Testis (tissue), 3 donors: ENCODE data around the gene SLC4A2. TPM values are rescaled to one million over a fixed set of nuclear protein-coding genes. Genes with fewer than 3 reads are reported as not detected.

Source experiments
- DNase-seq: peaks from one replicate; pipeline ENCODE4 v3.0.0-alpha.2; 2019
- H3K27ac ChIP-seq, 2 donors: fragments of 200-600 bp; sonication (generic); one replicate each; pipeline ENCODE4 v1.5.1; 2019
- H3K27me3 ChIP-seq: fragments of 200-600 bp; sonication (generic); one replicate; pipeline ENCODE4 v1.5.1; 2019
- H3K36me3 ChIP-seq: fragments of 200-600 bp; sonication (generic); one replicate; pipeline ENCODE4 v1.5.1; 2017; ENCODE audit warnings: low read depth; ENCODE audit errors: missing control alignments
- H3K4me1 ChIP-seq: fragments of 200-600 bp; sonication (generic); one replicate; pipeline ENCODE4 v1.5.1; 2019
- H3K4me3 ChIP-seq, 2 donors: fragments of 200-600 bp; sonication (generic); one replicate each; pipeline ENCODE4 v1.5.1; 2017 to 2019
- H3K9me3 ChIP-seq: fragments of 200-600 bp; sonication (generic); one replicate; pipeline ENCODE4 v1.5.1; 2017
- POLR2A ChIP-seq: fragments of 450-650 bp; IDR thresholded peaks from one replicate; pipeline ENCODE4 v1.6.1; 2017; ENCODE audit warnings: antibody characterized with exemption, mild to moderate bottlenecking, moderate library complexity
- WGBS, 2 donors: methylation state at CpG; one replicate each; pipeline ENCODE4 v1.1.5; 2018; 5-methylcytosine and 5-hydroxymethylcytosine counted together
- intact Hi-C: fragments of 100-400 bp; cut with DNase I; formaldehyde crosslinking; loops from one replicate; pipeline ENCODE4 v1.15.1; 2023; ENCODE audit warnings: low total_unique reads
- polyA plus RNA-seq: library from polyadenylated mRNA; stranded (reverse); fragments of 350-450 nt; fragmentation: Illumina TruSeq; extraction: RNeasy Lipid Tissue Mini Kit (QIAGEN cat#74804); gene quantifications from one replicate; pipeline ENCODE4 v1.2.3, GENCODE V29; 2014; ENCODE audit warnings: low read depth, low replicate concordance; ENCODE audit not compliant: insufficient read depth
- total RNA-seq, 2 donors: library from RNA; depleted of rRNA; stranded (reverse); fragments of >200 nt; gene quantifications; one replicate each; pipeline ENCODE4 v1.2.3, GENCODE V29; 2016
- TF ChIP-seq, protein P1 (sequence below), 3 experiments: fragments of 450-650 bp in 2 of 3; fragments of 200-600 bp in 1 of 3; sonication (generic) in 1 of 3; IDR thresholded peaks; one replicate each; pipeline ENCODE4 v1.5.1; 2016 to 2019; ENCODE audit warnings: antibody characterized with exemption in 3 of 3, mild to moderate bottlenecking in 2 of 3, moderate library complexity in 1 of 3

Gene SLC4A2
- total and polyA plus RNA-seq, 3 donors from 2014 or later, result 68.9 to 153 (median 147) TPM

DNA sequence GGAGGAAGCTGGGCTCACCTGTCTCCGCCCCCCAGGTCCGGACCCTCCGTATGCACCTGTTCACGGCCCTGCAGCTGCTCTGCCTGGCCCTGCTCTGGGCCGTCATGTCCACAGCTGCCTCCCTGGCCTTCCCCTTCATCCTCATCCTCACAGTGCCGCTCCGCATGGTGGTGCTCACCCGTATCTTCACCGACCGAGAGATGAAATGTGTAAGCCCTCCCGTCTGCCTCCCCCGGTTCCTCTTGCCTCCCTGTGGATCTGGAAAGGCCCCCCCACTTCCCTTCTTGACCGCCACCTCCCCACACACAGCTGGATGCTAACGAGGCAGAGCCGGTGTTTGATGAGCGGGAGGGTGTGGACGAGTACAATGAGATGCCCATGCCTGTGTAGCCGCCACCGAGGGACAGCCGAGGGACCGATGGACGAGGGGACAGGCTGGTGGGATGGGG, 16.6 kb downstream of the SLC4A2 start:
- Histone ChIP-seq H3K4me3 (no peak overlapping the region), H3K9me3 (no peaks in the 10 kb centered on the region), H3K4me1 (peaks cover 22% of the 10 kb centered on the region), H3K27me3 (no peaks in the 10 kb centered on the region), H3K36me3 (no peaks in the 10 kb centered on the region), H3K27ac (no peak overlapping the region)
- 82 to 90% methylated on average over 22 of the region's 22 CpGs for WGBS, 2 donors
- TF ChIP-seq, protein P1, sequence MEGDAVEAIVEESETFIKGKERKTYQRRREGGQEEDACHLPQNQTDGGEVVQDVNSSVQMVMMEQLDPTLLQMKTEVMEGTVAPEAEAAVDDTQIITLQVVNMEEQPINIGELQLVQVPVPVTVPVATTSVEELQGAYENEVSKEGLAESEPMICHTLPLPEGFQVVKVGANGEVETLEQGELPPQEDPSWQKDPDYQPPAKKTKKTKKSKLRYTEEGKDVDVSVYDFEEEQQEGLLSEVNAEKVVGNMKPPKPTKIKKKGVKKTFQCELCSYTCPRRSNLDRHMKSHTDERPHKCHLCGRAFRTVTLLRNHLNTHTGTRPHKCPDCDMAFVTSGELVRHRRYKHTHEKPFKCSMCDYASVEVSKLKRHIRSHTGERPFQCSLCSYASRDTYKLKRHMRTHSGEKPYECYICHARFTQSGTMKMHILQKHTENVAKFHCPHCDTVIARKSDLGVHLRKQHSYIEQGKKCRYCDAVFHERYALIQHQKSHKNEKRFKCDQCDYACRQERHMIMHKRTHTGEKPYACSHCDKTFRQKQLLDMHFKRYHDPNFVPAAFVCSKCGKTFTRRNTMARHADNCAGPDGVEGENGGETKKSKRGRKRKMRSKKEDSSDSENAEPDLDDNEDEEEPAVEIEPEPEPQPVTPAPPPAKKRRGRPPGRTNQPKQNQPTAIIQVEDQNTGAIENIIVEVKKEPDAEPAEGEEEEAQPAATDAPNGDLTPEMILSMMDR (IDR thresholded peaks at IDR 0.05), result no peak
- DNase-seq, result no peak
- intact Hi-C loops, result no loop called here

DNA sequence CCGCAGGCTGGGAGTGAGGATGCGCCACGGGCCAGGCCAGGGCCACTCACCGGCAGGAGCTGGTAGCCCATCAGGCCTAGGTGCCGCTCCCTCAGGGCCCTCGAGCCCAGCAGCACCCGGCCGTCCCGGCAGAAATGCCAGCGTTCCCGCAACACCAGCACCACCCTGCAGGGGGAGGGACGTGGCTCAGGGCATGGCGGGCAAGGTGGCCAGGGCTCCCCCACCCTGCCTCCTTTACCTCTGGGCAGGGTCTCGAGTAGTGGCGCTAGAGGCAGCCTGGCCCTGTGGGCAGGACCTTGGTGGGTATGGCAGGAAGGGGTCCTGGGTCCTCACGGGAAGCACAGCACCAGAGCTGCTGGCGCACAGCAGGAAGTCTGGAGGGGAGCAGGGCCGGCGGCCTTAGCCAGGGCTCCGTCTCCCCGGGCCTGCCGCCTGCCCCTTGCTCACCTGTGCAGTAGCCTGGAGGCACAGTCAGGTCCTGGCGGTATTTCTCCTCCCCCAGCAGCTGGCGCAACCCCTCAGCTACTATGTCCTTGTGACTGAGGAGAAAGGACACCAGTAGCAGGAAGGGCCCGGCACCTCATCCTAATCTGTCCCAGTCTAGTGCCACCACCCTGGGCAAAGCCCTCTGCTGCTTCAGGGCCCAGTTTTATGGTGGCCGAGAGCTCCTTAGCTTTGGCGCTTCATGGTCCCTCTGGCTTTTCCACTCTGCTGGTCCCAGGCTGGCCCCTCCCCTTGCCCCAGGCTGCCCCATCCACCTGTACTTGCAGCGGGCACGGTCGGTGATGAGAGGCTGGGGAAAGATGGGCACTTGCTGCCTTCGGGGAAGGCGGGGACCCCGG, 17.7 kb downstream of the SLC4A2 start:
- Histone ChIP-seq H3K27ac (no peak overlapping the region), H3K36me3 (no peaks in the 10 kb centered on the region), H3K9me3 (no peaks in the 10 kb centered on the region), H3K27me3 (no peaks in the 10 kb centered on the region), H3K4me1 (peaks cover 31% of the 10 kb centered on the region), H3K4me3 (no peak overlapping the region)
- intact Hi-C loops, result no loop called here
- 81 to 96% methylated on average over 9 to 26 of the region's 33 CpGs for WGBS, 2 donors
- no peak for DNase-seq
- TF ChIP-seq, protein P1 (IDR thresholded peaks at IDR 0.05), result peak in 1 of 3 experiments; percentile 3
- no peak for TF ChIP-seq POLR2A

DNA sequence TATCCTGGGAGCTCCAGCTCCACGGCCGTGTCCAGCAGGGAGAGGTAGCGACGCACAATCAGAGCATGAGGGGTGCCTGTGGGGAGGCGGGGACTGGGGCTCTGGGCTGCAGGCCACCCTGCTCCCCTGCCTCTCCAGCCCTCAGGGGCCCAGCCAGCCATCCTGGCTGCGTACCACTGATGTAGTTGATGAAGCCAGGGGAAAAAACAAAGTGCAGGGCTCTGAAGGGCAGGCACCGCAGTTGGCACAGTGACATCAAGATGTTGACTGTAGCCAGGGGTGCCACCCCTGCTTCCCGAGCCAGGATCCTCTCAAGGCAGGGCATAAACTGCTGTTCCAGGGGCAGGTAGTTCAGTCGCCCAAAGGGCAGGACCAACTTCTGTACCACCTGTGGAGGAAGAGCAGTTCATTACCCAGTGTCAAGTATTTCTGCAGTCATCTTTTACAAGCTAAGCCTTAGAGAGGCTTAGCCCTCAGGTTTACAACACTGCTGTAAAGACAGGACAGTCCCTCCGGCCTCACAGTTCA, 18.4 kb downstream of the SLC4A2 start:
- WGBS, 2 donors, result 77 to 81% methylated on average over 7 to 10 of the region's 10 CpGs
- Histone ChIP-seq H3K9me3 (no peaks in the 10 kb centered on the region), H3K4me3 (no peak overlapping the region), H3K27me3 (no peaks in the 10 kb centered on the region), H3K27ac (peak overlapping the region in 1 of 2 donors; percentile 44), H3K4me1 (peaks cover 38% of the 10 kb centered on the region), H3K36me3 (no peaks in the 10 kb centered on the region)
- no peak for DNase-seq
- no peak for TF ChIP-seq POLR2A
- TF ChIP-seq, protein P1 (IDR thresholded peaks at IDR 0.05), result no peak
- intact Hi-C loops, result no loop called here

DNA sequence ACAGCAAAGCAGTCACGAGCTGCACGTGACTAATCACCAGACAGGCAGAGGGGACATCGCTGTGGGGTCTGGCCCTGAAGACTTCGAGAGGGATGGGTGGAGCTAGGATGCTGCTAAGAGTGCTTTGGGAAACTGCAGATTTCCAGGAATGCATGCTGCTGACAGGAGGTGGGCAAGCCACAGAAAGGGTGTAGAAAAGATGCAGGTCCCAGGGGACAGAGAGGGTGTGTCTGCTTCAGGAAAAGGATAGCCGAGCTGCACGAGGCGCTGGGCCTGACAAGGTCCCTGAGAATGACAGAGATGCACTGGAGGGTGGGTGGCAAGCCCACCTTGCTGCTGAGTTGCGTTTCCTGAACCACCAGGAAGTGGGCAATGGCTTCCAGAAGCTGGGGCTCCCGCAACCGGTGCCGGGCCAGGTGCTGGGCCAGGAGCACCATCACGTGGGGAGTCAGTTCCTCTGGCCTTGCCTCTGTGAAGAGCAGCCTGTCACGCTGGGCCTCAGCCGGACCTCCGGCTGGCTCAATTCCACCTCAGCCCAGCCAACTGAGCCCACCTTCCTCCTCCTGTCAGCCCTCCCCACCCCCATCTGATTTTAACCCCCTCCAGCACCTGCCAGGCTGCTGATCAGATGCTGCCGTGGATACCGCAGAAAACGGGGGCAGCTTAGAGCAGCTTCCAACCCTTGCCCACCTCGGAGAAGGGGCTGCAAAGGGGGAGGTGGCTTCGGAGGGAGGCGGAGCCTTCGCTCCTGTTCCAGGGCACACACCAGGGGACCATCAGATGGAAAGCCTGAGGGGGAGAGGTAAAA, 19.0 kb downstream of the SLC4A2 start:
- WGBS, 2 donors, result 27 to 41% methylated on average over 16 to 22 of the region's 22 CpGs
- H3K27ac ChIP-seq, result peak overlapping the region in 1 of 2 donors; percentile 44
- H3K4me1 ChIP-seq, result peaks cover 39% of the 10 kb centered on the region
- no peaks in the 10 kb centered on the region for H3K9me3 ChIP-seq
- intact Hi-C loops, result no loop called here
- no peaks in the 10 kb centered on the region for H3K36me3 ChIP-seq
- H3K4me3 ChIP-seq, result no peak overlapping the region
- DNase-seq, result no peak
- TF ChIP-seq, protein P1 (IDR thresholded peaks at IDR 0.05), result no peak
- TF ChIP-seq POLR2A, result no peak
- H3K27me3 ChIP-seq, result no peaks in the 10 kb centered on the region
